ENCODE data around the gene FAM20C.

Gene FAM20C

DNA sequence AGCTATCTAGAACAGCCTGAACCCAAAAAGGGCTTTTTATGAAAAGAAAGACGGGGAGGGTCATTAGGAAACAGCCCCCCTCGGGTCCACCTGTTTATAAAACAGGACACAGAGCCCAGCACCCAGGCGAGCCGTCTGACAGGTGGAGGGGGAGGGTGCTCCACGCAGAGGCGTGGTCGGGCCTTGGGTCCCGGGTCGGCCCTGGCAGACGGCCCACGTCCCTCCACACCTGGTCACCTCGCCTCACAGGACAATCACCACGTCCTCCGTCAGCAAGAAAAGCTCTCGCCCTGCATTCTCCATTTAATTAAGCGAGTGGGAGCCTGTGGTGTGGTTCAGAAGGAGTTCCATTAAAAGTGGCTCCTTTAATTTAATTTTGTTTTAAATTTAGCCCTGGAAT lies 55.3 kb downstream of the FAM20C start:
- no peak for DNase-seq

DNA sequence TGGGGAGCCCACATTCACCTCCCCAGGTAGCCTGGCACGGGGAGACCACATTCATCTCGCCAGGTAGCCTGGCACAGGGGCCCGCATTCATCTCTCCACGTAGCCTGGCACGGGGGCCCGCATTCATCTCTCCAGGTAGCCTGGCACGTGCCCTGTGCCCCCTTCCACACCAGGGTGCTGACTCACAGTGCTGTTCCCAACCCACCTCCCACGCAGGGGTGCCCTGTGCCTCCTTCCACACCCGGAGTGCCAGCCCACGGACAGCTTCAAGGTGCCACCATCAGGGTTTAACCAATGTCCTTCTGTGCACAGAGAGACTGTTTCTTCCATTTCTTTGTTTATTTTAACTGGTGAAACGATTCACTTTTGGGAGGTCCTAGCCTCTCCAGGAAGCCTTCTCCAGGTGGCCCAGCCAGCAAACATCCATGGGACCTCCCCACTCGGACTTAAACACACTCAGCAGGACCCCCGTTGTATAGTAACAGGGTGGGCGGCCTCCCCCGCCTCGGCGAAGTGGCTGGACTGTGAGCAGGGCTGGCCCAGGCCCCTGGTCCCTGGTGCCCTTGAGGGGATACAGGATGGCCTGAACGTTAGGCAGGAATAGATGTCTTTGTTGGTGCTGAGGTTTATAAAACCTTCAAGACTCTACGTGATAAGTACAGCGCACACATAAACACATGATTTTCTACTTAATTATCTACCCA lies 56.5 kb downstream of the FAM20C start:
- DNase-seq, result no peak

DNA sequence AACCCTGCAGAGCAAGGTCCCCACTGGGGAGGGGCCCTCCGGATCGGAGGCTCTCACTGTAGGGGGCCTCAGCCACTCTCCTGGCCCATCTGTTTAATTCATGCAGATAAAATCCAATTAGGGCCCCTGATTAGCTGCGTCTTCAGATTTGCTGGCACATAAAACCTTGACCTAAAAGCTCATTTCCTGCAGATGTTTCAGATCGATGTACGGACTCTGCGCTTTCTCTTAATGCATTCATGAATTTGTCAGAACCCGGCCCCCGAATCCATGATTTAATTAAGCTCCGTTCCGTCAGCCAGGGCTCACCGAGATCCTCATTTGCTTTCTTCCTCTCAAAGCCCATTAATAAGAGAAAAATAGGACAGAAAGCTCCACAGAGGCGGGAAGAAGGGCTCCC lies 57.6 kb downstream of the FAM20C start:
- no peak for DNase-seq

DNA sequence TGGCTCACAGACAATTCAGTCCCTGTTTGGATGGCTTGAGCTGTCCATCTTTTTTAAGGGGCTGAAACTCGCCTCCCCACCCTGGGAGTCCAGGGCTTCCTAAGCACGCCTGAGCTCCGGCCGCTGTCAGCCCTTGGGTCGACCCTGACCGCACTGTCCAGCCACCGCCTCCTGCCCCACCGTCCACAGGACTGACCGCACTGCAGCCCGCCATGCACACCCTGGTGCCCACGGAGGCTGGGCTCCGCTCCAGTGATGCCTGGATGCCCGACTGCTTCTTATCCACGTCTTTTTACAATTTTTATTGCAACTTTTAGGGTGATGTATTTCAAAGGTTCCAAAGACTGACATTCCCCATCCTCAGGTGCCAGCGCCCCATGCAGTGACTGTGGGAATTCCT lies 58.2 kb downstream of the FAM20C start:
- DNase-seq, result no peak

DNA sequence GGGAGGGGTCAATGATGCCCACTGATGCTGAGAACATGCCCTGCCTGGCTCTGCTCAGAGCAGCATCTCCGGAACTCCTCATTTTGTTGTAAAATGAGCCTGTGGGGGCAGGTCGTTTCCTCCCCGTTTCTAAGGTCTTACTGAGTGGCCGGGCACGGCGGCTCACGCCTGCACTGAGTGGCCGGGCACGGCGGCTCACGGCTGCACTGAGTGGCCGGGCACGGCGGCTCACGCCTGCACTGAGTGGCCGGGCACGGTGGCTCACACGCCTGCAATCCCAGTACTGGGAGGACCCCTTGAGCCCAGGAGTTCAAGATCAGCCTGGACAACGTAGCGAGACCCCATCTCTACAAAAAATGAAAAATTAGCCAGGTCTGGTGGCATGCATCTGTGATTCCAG lies 58.6 kb downstream of the FAM20C start:
- no peak for DNase-seq

DNA sequence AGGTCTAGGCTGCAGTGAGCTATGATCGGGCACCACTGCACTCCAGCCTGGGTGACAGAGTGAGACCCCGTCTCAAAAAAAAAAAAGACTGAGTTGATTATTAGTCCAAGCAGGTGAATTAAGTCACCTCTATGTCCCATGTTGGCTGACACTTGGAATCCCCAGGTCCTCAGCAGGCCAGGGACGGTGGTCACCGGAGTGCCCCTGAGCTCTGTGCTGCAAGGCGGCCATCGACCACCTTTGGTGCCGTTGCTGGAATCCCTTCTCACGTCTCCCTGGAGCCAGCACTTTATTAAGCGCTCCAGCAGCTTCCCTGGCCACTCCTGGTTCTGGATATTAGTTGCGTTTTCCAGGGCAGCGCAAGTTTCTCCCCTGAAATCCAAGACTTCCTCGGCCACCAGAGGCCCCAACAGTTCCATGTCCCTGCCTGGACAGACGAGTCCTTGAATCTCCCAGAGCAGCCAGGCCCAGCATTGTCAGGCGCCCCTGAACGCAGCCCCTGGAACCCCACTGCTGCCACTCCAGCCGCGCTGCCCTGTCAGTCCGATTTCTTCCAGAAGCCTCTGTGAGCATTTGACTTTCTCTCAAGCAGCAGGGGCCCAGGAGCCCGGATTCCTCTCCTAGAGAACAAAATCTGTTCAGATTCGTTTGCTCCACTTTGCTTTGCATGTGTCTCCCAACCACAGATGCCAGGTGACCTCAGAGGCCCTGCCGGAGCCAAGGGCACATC lies 59.2 kb downstream of the FAM20C start:
- DNase-seq, result no peak

DNA sequence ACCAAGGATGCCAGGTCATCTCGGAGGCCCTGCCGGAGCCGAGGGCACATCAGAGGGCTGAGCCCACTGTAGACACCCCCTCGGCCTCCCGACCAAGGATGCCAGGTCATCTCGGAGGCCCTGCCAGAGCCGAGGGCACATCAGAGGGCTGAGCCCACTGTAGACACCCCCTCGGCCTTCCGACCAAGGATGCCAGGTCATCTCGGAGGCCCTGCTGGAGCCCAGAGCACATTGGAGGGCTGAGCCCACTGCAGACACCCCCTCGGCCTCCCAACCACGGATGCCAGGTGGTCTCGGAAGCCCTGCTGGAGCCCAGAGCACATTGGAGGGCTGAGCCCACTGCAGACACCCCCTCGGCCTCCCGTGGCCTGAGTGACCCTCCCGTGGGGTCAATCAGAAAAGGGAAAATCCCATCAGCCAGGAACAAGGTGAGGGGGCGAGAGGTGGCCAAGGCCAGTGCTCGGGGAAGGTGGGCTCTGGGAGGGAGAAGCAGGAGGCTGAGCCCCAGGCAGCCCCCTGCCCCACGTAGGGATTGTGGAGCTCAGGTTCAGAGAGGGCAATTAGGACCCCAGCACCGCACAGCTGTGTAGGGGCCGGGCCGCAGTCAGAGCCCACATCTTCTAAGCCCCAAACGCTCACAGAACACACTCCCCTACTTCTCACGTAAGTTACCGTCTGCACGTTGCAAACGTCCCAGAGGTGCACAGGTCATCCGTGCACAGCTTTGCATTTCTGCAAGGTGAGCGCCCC lies 60.0 kb downstream of the FAM20C start:
- DNase-seq, result no peak

DNA sequence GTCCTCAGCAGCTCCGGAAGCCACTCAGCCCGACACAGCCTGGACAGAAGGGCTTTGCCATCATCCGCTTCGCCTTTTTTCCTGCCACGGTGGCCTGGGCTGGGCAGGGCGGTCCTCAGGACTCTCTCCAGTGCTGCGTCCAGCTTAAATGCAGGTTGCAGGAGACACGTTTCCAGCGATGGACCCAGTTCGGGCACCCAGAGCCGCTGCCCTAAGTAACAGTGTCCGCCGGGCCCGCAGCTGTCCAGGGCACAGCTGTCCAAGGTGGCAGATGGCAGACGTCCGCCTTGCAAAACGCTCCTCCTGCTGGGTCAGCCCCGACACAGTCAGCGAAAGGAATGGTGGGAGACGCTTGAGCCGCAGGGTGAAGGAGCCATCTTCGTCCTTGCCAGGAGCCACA lies 60.6 kb downstream of the FAM20C start:
- DNase-seq, result no peak

DNA sequence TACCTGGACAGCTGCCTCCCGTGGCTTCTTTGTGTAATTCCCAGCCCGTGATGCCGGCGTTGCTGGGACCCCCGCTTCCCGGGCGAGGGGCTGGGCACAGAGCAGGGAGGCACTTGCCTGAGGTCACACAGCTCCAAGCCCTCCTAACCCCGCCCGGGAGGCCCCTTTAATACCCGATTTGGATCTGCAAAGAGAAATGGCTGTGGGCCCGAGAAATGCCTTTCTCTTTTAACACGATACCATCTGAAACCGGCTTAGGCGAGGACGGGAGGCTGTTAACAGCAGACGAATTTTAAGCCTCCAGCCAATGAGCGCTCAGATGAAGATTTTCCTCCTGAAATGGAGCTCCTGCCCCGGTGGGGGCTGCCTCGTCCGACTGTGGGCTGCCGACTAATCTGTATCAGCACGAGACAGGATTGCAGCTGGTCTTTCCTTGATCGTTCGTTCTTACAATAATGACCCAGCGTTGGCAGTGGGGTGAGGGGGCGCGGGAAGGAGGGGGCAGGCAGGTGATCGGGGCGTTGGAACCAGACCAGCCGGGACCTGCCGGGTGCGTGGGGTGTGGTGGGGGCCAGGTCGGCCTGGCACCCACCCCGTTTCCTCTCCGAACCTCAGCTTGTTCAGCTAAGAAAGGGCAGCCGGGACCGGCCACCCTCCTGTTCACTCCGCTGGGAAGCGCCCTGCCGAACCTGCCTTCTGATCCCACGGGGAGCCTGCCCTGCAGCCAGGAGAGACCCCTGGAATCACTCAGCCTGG lies 61.4 kb downstream of the FAM20C start:
- DNase-seq, result no peak

DNA sequence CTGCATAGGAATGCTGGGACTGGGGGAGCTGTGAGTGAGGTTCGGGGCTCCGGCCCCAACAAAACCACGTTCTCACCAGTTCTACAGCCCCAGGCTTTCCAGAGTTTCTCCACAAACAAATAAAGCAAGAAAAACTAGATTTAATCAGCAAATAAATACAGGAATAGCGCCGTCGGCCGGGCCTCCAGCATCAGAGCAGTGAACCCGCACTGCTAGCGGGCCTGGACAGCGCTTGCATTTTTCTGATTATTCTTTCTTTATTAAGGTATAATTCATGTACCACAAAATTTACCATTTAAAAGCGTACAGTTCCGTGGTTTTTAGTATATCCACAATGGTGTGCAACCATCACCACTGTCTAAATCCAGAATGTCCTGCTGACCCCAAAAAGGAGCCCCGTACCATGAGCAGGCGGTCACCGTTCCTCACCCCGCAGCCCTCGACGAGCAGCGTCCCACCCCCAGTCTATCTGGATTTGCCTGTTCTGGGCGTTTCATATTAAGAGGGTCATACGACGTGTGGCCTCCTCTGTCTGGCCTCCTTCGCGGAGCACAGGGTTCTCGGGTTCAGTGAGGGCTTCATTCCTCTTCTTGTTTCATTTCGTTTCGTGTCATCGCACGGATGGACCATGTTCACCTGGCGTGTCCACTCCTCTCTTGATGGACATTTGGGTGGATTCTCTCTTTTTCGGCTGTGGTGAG lies 62.1 kb downstream of the FAM20C start:
- no peak for DNase-seq

DNA sequence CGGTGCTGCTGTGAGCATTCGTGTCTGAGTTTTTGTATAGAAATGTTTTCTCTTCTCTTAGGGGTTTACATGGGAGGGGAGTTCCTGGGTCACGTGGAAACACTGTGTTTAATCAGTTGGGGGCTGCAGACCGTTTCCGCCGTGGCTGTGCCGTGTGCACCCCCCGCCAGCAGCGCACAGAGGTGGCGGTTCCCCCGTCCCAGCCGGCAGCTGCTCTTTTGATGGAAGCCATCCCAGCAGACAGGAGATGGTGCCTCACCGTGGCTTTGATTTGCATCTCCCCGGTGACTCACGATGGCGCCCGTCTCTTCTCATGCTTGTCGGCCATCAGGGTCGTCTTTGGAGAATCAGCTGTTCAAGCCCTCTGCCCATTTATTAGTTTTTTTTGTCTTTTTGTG lies 62.7 kb downstream of the FAM20C start:
- DNase-seq, result no peak

DNA sequence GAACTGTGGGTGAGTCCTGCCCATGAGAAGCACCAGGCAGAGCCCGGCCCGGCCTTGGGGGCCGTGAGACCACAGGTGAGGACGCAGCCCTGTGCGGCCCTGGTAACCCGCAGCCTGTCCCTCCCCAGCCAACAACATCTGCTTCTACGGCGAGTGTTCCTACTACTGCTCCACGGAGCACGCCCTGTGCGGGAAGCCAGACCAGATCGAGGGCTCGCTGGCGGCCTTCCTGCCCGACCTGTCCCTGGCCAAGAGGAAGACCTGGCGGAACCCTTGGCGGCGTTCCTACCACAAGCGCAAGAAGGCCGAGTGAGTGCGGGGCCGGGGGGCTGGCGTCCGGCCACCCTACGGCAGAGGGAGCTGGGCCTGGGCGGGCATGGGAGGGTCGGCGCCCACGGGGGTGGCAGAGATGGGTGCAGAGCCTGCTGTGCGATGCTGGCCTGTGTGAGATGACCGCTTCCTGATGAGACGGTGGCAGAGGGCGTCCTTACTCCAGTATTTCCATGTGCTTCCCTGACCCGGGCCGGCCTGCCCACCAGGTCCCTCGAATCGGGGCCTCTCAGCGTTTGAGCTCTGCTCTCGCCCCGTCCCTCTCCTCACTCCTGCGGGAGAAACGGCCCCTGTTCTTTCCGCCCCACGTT lies 63.5 kb downstream of the FAM20C start:
- DNase-seq, result no peak

DNA sequence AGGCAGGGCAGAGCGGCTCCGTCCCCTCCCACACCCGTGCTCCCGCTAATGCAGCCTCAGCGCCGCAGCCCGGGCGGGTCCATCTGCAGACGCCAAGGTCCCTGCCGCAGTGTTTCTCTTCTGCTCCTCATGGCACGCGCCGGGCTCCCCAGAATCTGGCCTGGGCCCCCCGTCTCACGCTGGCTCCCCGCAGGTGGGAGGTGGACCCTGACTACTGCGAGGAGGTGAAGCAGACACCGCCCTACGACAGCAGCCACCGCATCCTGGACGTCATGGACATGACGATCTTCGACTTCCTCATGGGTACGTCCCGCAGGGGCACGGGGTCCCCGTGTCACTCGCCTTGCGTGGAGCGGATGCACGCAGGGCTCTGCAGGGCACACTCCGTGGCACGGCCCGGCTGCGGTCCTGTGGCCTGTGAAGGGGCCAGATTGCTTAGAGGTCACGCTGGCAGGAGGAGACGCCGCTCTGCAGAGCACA lies 64.1 kb downstream of the FAM20C start:
- no peak for DNase-seq

DNA sequence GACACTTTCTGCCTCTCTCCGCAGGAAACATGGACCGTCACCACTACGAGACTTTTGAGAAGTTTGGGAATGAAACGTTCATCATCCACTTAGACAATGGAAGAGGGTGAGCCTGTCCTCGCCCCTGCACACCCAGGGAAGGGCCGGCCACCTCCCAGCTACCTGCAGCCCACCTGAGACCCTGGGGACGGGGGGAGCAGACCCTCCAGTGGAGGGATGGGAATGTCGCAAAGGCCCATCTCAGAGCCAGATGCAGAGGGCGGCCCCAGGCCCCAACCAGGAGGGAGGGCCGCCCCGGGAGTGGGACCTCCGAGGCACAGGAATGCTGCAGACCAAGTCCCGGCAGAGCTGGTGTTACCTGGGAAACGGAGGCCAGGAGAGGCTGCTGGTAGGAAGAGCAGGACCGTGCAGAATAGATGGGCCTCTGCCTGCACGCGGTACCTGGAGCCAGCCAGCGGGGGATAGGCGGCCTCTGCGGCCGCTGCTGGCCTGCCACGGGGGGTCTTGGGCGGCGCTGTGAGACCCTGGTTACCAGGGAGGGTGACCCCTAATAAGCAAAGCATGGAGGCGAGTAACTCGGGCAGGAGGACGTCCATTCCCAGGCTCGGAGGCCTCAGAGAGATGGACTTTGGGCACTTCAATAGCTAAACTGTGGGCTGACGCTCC lies 64.7 kb downstream of the FAM20C start:
- DNase-seq, result no peak

DNA sequence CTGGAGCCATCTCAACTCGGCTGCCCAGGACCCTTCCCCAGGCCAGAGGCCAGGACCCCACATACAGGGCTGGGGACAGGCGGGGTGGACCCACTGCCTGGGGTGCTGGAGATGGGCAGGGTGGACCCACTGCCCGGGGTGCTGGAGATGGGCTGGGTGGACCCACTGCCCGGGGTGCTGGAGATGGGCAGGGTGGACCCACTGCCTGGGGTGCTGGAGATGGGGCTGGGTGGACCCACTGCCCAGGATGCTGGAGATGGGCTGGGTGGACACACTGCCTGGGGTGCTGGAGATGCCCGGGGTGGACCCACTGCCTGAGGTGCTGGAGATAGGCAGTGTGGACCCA lies 65.2 kb downstream of the FAM20C start:
- no peak for DNase-seq

DNA sequence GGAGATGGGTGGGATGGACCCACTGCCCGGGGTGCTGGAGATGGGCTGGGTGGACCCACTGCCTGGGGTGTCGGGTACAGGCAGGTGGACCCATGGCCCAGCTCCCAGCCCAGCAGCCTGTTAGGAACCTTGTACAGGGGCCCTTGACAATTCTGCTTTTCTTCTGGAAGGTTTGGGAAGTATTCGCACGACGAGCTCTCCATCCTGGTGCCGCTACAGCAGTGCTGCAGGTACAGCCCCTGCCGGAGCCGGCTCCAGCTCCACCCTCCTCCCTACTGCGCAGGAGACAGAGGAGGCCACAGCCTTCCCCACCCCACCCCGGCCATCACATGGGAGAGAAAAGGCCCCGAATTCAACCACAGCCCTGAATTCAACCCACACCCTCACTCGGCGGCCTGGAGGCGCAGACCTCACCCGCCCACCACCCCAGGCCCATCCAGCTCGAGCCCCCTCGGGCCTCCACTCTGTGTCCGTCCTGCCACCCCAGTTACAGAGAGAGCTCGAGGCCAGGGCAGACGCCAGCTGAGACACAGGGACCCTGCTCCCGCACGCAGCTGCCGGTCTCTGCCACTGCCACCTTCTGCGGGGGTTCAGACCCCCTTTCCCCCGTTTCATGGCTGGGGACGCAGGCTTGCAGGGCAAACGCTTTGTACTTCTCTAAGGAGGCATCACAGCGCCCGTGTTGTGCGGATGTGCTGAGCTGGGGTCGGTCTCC lies 66.3 kb downstream of the FAM20C start:
- no peak for DNase-seq

DNA sequence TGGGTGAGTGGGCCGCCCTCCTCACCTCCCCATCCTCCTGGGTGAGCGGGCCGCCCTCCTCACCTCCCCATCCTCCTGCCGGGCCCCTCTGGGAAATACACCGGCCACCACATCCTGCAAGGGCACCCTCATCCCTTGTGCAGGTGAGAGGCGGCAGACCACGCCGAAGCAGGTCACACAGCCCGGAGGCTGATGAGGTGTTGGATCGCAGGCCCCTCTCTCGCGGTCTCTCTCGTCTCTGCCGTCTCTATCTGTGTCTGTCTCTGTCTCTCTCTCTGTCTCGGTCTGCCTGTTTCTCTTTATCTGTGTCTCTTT lies 66.8 kb downstream of the FAM20C start:
- DNase-seq, result no peak

DNA sequence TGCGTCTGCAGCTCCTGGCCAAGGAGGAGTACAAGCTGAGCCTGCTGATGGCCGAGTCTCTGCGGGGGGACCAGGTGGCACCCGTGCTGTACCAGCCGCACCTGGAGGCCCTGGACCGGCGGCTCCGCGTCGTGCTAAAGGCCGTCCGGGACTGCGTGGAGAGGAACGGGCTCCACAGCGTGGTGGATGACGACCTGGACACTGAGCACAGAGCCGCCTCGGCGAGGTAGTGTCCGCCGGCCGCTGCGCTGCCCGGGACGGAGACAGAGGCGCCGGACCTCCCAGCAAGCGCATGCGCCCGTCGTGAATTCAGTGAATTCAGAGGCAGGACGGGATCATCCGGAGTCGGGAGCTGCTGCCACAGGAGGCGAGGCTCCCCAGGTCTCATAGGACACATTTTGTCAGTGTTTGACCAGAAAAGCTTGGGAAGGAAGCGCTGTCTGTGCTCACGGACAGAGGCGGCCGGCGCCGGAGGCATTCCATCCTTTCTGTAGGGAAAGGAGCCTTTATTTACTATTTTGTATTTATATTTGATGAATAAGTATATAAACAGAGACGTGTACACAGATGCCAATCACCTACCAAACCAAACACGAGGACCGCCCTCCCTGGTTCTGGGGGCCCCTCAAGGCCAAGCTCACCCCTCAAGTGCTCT lies 67.5 kb downstream of the FAM20C start:
- DNase-seq, result no peak

DNA sequence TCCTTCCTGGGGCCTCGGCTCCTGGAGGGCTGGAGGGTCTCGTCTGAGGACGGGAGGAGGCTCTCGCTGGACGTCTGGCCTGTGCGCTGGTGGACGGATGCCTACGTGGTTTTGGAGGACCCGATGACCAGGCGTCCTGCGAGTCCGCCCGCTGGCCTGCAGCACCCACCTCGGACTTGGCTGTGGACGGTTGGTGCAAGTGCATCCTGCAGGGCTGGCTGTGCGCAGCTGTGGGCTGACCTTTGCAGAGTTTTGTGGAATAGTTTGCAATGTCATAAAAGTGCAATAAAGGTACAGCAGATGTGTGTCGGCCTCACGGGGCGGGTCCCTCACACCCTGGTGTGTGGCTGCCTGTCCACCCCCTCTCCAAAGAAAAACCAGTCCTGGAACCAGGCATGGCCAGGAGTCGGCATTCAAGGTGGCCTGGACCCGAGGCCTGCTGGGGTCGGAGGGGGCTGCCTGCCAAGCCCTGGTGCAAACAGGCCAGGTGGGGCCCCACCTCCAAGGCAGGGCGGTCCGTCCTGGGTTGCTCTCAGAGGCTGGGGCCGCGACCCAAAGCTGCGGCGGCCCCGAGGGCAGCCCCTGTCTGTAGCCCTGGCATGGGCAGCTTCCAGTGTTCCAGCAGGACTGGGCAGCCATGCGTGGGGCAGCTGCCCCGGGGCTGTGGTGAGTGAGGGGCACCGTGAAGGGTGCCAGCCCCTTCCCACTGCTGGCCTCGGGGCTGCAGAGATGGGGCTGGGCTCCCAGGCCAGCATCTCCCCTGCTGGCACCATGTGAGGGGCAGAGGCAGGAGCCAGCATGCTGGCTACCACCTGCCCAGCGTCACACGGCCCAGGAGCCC lies 68.3 kb downstream of the FAM20C start:
- no peak for DNase-seq

Measured in activated CD8-positive, alpha-beta memory T cell treated with anti-CD3 and anti-CD28 coated beads for 24 hours (primary cell).